ENCODE results near the gene SHROOM3.
"Not testable (repeated sequence)": the region's sequence is repeated elsewhere in the genome, so short reads cannot be mapped to it uniquely, and the experiment has no call there.

The SHROOM3 gene

GRCh38 chr4:76434901-76435527 lies at the start of gene SHROOM3:
TSS of gene SHROOM3 (plus strand) at chr4:76435229. CDS start at chr4:76436053, 824 bp downstream.
- DNase-seq (ENCODE audit: low read depth in 2 of 2) = no peak

DNA sequence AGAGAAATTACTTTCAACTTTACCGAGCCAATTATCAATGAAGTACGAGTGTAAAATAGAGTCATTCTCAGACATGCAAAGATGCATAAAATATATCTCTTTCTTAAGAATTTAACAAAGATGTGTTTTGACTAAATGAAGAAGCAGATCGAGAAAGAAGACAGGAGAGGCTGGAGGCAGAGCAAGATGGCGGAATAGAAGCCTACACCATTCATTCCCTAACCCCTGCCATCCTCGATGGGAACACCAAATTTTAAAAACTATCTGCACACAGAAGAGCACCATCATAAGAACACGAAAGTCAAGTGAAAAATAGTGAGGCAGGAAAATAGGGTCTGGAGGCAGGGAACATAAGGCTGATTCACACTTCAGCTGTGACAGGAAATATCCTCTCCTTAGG lies 49.1 kb upstream of the SHROOM3 start:
- DNase-seq (ENCODE audit: low read depth in 2 of 2) = no peak

DNA sequence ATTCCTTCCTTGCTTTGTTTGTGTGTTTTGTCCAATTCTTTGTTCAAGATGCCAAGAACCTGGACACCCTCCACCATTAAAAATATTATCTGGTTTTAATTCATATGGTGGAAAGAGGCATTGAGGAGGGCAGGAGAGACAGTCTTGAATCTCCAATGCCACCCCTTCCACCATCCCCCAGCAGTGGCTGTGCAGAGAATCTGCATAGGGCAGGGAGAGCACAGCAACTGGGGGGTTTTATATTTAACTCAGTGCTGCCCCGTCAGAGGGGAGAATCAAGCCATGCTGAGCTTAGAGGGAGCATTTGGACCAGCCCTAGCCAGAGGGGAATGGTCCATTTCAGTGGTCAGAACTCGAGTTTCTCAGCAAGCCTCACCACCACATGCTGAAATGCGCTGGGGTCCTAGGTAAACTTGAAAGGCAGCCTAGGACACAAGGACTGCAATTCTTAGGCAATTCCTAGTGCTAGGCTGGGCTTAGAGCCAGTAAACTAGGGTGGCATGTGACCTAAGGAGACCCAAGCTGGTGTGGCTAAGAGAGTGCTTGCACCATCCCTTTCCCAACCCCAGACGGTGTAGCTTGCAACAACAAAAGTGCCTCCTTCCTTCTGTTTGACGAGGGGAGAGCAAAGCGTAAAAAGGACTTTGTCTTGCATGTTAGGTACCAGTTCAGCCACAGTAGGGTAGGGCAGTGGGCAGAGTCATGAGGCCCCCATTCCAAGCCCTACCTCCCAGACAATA lies 48.3 kb upstream of the SHROOM3 start:
- no peak for DNase-seq (ENCODE audit: low read depth in 2 of 2)

GRCh38 chr4:76388160-76388908 lies 46.7 kb upstream of the SHROOM3 start:
- DNase-seq (ENCODE audit: low read depth in 2 of 2) = no peak

- no peak for DNase-seq (ENCODE audit: low read depth in 2 of 2)
Observed at GRCh38 chr4:76401654-76402053, 33.4 kb upstream of the SHROOM3 start.

DNA sequence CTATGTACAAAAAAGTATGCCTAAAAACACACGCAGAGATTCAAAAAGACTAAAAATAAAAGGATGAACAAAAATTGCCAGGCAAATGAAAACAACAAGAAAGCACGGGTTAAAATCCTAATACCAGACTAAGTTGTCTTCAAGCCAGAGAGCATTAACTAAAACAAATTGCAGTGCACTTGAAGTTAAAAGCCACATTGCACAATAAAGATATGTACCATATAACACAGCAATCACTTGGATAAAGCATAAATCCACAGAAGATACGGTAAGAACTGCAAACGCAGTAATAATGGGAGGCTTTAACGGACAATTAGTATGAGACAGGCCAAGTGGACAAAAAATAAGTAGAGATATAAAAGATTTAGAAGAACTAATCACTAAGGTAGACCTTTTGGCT lies 28.9 kb upstream of the SHROOM3 start:
- no peak for DNase-seq (ENCODE audit: low read depth in 2 of 2)

DNA sequence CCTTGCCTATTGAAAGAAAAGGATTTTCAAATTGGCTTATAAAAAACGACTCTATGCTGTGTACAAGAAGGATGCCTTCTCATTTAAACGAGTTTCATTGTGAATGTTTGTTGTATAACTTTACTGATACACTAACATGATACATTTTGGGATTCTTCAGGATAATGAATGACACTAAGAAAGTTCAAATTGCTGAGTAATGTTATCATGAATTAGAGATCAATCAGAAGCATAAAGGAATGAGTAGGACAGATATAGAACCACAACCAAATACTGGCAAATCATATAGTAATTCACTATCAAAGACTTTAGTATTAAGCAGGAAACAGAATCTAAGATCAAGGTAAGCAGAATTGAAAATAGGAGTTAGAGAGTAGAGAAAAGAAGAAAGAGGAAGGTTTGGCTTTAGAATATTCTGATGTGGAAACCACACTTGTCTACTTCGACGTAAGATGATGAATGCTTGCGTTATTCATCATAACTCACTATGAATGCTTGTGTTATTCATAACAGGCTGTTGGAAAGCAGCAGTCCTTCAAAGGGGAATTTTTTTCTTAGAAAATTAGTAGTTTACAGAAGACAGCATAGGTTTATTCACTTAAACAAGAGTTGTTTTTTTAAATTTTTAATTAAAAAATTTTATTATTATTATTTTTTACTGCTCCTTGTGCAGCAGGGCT lies 27.4 kb upstream of the SHROOM3 start:
- DNase-seq (ENCODE audit: low read depth in 2 of 2) = no peak

DNA sequence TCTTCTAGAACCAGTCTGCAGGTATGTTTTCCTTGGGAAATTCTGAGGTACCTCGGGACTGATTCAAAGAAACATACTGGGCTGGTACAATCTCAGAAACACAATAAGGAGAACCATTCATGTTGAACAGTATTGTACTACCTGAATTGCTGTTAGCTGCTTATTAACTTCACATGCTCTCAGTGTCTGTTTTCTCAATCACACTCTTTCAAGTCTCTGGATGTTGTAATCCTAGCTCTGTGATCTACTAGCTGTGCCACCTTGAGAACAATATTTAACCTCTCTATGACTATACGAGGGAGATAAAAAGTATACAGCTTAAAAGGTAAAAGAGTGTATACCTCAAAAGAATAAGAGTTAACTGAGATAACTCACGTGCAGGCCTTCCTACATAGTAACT lies 24.4 kb upstream of the SHROOM3 start:
- DNase-seq (ENCODE audit: low read depth in 2 of 2) = no peak

- no peak for DNase-seq (ENCODE audit: low read depth in 2 of 2)
Observed at GRCh38 chr4:76420188-76420761, 14.8 kb upstream of the SHROOM3 start.

GRCh38 chr4:76420762-76421581 lies 14.1 kb upstream of the SHROOM3 start, which contains the start of gene CCDC158:
TSS of gene CCDC158 (minus strand) at chr4:76421141. CDS start at chr4:76403207, 17,934 bp downstream.
- no peak for DNase-seq (ENCODE audit: low read depth in 2 of 2)

DNA sequence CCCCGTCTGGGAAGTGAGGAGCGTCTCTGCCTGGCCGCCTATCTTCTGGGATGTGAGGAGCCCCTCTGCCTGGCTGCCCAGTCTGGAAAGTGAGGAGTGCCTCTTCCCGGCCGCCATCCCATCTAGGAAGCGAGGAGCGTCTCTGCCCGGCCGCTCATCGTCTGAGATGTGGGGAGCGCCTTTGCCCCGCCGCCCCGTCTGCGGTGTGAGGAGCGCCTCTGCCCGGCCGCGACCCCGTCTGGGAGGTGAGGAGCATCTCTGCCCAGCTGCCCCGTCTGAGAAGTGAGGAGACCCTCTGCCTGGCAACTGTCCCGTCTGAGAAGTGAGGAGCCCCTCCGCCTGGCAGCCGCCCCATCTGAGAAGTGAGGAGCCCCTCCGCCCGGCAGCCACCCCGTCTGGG lies 11.9 kb upstream of the SHROOM3 start:
- not testable (repeated sequence) for DNase-seq (ENCODE audit: low read depth in 2 of 2)

GRCh38 chr4:76426272-76426671 lies 8.8 kb upstream of the SHROOM3 start:
- DNase-seq (ENCODE audit: low read depth in 2 of 2) = no peak

DNA sequence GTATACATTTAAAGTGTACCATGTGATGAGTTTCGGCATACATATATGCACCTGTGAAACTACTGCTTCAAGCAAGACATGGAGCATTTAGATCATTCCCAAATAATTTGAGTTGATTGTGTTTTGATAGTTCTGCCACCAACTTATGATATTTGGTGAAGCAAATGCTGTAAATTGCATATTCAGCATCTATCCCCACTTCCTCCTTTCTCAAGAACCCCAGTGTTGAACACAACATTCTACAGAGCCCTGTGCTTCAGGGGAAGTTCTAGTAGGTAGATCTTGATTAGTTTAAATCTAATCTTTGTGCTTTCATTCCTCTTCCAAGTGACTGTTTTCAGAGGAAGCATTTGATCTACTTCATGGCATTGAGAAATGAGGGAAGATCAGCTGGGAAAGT lies 5.4 kb upstream of the SHROOM3 start:
- DNase-seq (ENCODE audit: low read depth in 2 of 2) = no peak

- DNase-seq (ENCODE audit: low read depth in 2 of 2) = no peak
Observed at GRCh38 chr4:76430519-76431388, 4.3 kb upstream of the SHROOM3 start.

DNA sequence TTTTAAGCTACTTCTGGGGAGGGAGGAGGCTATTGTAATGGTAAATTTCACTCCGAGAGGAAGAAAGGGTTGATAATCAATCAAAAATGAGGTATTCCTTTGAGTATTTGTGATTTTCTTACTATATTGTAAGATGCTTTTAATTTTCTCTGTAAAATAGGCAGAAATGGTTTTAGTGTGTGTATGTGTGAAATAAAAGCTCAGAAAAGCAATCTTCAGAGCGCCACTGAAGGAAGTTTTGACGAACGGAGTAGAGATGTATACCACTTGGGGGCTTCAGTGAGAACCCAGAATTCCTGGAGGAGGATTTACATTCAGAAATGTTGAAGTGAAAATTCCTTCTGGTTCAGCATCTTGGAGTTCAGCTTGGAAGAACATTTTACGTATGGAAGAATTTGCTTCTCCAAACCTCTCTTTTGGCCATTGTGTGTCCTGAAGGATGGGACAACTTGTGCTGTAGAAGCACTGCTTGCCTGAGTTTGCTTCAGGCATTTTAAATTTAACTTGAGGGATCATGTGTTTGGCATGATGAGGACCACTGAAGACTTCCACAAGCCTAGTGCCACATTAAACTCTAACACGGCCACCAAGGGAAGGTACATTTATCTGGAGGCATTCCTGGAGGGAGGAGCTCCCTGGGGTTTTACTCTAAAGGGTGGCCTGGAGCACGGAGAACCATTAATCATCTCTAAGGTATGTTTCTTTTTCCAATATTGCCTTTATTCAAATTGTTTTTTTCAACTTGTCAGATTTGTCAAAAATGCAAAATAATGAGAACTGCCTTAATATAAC lies 695 bp downstream of the SHROOM3 start:
- no peak for DNase-seq (ENCODE audit: low read depth in 2 of 2)

DNA sequence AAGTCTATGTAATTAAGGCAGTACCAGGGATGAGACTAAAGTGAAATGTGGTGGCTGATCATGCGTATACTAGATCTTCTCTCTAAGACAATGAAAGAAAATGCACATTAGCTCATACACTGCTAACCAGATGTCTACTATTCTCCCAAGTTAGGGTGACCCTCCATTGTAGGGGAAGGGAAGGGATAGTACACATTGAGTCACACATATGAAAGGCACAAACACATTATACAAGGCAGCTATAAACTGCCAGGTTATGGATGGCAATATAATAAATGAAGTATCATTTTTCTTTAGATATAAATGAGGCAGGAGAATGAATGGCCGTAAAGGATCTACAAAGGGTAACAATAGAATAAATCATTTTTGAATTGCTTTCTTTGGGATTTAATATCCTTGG lies 4.5 kb downstream of the SHROOM3 start:
- no peak for DNase-seq (ENCODE audit: low read depth in 2 of 2)

DNA sequence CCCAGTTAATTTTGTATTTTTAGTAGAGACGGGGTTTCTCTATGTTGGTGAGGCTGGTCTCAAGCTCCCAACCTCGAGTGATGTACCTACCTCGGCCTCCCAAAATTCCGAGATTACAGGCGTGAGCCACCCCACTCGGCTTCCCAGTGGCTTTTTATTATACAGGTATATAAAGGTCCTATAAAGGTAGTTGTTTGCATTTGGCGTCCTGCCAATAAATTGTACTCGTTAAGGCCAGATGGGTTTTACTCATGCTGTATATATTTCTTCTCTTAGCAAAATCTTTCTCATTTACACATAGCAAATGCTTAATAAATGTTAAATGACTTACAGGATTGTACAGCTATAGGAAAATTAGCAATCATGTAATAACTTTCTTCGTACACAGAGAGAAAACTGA lies 6.9 kb downstream of the SHROOM3 start:
- DNase-seq (ENCODE audit: low read depth in 2 of 2) = no peak

GRCh38 chr4:76442807-76443206 lies 7.8 kb downstream of the SHROOM3 start:
- DNase-seq (ENCODE audit: low read depth in 2 of 2) = no peak

GRCh38 chr4:76443376-76443775 lies 8.3 kb downstream of the SHROOM3 start:
- no peak for DNase-seq (ENCODE audit: low read depth in 2 of 2)

Data from stimulated activated CD4-positive, alpha-beta T cell treated with anti-CD3 and anti-CD28 coated beads, Interleukin-1b, Interleukin-23, amount 100 ng/mL, for 1 hour (primary cell).